ENCODE data around the gene DLAT.
"Not testable (repeated sequence)": the region's sequence is repeated elsewhere in the genome, so short reads cannot be mapped to it uniquely, and the experiment has no call there.

Gene DLAT

DNA sequence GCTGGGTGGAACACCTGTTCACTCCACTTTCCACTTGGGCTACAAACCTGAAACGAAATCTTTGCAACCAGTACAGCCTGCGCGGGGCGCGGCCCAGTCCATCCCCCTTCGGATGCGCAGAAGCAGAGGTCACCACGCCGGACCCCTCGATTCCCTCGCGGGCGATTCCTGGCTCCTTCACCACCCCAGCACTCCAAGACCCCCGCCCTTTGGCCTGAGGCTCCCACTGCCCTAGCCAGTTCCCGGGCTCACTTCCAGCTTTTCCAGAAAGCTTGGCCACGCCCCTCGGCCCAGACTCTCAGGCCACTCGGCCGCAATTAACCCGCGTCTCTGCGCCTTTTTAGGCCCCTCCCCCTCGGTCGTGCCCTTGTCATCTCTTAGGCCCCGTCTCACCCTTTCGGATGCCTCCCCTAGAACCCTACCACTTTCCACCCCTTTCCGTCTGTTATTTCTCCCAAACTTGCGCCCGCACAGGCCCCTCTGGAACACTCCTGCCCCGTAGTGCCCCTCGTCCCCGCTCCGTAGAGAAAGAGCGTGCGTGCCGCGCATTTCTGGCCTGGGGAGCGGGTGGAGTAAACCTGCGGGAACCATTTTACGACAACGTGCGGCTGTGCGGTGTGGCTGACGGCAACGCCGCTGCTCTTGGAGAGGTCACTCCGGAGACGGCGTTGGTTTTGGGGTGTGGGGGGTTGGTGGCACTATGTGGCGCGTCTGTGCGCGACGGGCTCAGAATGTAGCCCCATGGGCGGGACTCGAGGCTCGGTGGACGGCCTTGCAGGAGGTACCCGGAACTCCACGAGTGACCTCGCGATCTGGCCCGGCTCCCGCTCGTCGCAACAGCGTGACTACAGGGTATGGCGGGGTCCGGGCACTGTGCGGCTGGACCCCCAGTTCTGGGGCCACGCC lies at the start of gene DLAT:
Gene DLAT, plus strand, starts transcription at position 636 of the 906 bp plus-strand sequence. Its CDS starts 65 bp downstream, at position 701.
- DNase-seq: peak; percentile 93

DNA sequence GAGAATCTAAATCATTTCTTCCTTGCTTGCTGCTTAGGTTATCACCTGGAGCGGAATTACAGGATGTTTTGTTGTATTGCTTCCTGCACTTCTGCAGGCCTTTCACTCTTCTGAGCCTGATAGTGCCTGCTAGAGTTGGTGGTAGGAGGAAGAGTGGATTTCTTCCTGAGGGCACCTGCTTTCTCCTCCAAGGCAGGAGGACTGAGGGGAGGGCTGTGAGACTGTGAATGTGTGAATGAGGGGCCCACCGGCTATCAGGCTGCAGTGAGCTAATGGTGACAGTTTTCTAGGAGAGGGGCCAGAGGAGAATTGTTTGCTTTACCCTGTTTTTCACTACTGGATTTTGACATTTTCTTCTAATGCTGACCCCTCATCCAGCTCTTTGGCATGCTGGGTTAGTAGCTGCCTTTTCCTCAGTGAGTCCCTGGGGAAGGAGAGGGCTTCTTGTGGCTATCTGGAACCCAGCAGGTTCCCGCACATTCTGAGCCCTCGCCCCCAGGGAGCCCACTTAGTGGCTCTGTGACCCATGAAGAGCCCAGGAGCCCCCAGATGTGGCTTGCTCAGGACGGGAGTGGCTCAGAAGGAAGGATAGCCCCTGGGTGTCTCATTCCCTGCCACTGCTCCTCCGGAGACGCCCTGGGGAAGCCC lies 49.0 kb upstream of the DLAT start:
- DNase-seq: no peak

DNA sequence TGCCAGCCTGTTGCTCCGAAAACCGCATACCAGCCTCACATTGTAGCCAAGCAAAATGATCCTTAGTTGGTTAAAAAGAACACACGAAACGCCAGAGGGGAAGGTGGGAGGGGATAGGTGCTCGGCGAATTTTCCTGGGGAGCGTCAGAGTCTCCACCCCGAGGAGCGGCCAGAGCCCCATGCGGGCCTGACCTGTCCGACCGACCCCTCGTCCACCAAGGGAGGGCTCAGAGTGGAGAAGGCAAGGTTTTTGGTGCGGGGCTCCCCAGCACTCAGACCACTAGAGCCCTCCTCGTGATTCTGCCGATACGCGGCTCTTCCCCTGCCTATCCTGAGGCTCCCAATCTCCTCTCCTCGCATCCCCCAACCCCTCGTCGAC lies 48.5 kb upstream of the DLAT start:
- DNase-seq: no peak

DNA sequence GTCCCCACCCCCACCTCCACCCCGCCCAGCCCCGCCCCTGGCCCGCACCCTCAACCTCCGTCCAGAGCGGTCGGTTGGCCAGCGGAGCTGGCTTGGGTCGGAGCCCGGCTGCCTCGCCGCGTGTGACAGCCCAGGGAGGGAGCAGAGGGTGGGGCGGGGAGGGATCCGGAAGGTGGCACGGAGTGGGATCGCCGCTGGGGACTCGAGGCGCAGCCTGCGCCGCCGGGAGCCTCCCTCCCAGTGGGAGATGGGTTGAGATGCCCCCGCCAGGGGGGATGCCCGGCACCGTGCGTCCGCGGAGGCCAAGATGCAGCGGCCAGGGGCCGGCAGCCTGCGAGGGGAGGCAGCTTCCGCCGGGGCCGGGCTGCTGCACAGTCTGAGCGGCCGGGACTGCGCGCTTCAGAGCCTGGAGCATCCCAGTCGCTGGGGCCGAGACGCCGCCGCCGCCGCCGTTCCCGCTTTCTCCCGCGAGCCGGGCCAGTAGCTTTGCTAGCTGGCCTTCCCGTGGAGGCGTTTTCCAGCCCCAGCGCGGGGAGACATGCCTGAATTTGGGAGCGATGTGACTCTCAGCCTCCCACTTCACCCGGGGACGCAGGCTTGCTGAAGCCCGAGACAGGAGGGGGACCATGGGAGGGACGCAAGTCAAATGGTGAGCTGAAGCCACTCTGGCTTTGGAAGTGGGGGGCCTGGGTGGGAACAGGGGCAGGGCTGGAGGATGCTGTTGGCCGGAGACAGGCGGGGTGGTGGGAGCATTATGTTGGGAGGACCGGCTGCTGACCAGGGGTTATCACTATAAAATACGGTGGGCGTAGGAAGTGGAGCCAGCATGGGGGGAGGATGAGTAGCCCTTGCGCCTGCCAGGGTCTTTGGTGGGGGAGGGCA lies 47.8 kb upstream of the DLAT start:
- peak; percentile 66 for DNase-seq

DNA sequence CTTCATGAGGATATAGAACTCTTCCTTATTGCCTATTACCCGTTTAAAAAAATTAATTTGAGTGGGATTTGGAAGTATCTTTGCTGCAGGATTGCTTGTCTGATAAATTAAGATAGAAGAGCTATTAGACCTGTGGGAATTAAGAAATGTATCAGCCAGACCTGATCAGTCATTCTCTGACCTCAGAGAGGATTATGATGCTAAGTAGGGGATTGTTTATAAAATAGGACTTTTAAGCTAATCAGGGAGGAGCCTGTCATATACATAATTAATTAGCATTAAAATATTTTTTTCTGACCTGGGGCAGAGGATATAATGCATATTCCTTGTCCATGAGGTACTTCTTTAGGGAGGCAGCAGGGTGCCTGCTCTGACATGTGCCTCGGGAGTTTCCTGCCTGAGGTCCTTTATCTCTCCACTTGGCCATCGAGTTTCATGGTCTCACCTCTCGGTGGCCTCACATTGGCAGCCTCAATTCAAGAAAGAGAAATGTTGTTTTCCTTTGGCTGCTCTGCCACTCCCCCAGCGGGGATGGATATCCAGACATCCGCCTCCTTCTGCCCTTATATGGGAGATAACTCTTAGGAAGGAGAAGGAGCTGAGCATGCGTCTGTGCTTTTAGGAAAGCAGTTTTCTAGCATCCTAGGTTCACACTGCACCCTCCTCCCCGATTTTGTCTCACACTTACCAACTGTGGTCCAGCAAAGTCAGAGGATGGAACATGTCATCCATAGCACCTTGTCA lies 47.0 kb upstream of the DLAT start:
- no peak for DNase-seq

DNA sequence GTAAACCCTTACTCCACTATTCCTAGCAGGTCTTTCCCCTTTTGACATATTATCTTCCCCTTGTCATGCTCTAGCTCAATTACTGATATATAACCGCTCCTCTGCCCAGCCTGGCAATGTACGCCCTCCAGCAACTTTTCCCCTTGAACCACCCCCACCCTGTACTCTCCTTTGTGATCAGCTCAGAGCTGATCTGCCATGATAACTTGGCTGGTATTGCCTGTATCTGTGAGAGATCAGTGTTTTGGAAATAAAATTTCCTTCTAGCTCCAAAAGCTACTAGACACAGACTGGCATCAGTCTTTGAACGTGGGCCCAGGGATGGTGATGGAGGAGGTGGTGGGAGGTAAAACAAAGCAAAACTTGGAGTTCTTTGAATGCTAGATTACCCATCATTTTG lies 45.1 kb upstream of the DLAT start:
- DNase-seq: no peak

DNA sequence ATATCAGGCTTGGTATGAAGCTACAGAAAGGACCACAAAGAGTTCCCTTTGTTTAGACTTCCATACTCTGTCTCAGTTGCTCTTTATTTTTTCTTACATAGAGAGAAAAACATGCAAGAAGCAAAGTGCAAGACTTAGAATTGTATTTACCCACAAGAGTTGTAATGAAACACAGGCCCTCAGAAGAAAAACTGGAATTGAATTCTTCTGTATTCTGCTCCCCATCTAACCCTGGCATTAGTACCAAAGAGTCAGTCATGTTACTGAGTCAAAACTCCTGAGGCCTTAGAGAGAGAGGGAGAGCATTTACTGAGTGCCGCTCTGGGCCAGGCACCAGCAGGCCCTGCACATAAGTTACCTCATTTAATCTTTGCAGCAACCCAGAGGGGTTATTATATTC lies 43.9 kb upstream of the DLAT start:
- no peak for DNase-seq

DNA sequence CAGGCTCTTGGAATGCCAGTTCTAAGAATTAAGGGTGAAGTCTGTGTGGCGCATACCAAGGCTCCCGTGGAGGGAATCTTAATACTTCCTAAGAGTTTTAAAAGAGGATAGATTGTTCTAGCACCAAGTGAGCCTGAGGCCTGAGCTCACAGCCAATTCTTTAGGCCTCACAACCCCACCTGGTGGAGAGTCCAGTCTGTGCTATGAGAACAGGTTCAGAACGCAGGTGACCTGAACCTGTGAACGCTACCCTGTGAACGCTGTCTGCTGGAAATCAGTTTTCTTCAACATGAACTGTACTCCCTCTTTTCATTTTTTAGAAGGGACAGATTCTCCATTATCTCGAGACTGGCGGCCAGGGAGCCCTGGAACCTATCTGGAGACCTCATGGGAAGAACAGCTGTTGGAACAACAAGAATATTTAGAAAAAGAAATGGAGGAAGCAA lies 43.2 kb upstream of the DLAT start:
- peak; percentile 79 for DNase-seq

DNA sequence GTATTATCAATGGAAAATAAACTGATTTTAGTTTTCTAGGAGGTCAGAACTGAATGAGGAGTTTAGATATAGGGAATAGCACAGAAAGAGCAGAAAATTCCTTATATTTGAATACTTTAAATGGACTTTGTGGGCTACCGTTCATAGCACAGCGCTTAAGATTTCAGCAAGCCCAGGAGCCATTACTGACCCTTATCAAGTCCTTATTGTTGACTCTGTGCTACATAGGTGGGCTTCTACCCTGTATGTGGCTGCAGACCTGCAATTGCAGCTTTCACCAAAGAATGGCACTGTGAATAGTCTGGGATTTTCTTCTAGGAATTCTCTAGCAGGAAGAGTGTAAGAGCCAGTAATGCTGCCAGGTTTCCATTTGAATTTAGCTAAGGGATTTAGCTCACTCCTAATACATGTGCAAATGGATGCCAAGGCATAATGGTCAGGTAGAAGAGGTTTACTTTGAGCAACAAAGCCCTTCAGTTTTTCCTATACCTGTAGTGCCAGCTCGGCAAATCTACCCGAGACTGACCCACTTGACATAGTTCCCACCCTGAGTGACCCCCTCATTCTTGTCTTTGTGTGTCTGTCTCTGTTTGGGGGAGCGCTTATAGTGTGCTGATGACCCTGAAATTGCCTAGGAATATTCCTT lies 42.5 kb upstream of the DLAT start:
- no peak for DNase-seq

DNA sequence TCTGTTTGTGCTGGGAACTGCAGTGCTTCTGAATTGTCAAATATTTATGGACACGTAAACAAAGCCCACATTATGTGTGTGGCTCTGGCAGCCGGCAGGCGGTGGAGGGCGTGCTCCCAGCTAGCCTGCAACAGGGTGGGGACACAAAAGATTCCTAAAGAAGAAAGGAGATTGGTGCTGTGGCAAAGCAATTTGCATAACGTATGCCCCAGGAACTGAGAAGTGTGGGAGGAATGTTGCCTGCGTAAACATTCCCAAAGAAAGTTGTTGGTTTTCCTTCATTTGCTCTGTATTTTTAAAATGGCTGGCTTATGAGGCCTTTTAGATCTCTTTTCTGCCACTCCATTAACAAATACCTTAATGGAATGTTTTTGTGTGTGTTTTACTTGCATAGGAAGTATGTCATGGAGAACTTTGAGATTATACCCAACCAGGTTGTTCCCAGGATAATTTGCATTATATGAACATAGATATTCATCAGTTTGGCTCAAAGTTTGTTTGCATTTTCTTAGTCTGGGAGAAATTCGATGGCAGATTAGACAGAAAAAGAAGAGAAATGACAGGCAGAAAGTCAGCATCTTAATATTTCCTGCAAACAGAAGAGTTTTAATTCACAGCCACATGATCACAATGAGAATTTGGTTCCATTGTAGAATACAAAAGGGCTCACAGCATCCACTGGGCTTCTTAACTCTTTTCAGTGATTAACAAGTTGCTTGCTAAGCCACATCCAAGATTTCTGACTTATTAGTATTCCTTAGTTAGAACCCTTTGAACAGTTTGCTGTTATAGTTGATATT lies 41.8 kb upstream of the DLAT start:
- no peak for DNase-seq

DNA sequence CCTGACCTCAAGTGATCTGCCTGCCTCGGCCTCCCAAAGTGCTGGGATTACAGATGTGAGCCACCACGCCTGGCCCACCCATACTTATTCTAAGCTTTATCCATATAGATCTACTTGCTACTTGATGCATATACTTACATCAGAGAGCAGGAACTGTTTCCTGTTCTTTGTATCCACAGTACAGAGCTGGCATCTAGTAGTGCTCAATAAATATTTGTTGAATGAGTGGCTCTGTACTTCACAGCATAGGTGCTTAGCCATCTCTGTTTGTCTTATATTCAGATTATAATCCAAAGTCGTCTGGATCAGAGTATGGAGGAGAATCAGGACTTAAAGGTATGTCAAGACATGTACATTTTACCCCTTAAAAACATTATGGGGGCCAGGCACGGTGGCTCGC lies 38.6 kb upstream of the DLAT start:
- DNase-seq: no peak

DNA sequence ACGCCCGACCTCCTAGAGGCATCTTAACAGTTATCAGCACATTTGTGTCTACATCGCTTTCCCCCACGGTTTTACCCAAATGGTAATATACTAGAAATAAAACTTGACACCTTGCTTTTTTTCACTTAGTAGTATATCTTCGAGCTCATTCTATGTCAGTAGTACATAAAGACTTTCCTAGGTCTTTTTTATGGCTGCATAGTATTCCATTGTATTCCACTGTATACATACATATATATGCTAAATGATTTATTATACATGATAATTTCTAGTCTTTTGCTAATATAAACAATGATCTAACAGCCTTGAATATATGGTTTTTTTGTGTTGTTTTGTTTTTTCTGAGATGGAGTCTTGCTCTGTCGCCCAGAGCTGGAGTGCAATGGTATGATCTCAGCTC lies 34.8 kb upstream of the DLAT start:
- DNase-seq: no peak

DNA sequence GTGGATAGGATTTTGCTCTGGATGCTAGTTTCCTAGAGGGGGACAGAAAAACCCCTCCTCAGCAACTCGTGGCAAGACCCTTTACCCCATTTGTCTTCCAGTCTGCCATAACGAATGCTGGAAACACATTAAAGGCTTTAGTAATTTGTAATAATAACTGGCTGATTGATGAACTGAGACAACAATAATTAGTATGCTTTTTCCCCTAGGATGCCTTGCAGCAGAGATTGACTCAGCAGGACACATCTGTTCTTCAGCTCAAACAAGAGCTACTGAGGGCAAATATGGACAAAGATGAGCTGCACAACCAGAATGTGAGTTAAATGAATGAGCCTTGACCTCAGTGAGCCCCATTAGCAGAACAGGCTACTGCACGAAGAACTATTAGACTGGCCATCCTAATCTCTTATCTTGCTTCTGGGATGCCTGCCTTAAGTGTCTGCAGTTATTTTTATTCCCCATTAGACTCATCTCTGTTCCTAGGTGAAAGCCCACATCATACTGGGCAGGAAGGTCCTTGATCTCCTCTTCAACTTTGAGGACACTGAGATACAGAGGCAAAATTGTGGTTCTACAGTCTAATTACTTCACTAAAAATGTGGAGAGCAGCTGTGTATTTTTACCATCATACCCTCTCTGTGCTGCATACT lies 32.9 kb upstream of the DLAT start:
- DNase-seq: no peak

DNA sequence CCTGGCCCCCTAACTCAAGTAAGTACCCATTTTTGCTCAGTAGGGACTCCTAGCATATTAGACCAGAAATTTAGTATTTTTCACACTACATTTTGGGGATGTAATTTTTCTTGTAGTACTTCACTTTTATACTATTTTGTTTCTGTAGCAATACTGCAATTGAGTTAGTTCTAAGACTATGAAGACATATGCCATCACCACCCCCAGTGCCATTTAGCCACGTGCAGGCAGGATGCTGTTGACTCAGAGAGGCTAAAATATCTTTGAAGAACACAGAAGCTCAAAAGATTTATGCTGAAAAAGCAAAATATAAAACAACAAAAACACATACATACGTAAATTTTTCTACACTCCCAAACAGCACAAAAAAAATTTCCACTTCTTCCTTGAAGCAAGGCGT lies 29.1 kb upstream of the DLAT start:
- DNase-seq: no peak

DNA sequence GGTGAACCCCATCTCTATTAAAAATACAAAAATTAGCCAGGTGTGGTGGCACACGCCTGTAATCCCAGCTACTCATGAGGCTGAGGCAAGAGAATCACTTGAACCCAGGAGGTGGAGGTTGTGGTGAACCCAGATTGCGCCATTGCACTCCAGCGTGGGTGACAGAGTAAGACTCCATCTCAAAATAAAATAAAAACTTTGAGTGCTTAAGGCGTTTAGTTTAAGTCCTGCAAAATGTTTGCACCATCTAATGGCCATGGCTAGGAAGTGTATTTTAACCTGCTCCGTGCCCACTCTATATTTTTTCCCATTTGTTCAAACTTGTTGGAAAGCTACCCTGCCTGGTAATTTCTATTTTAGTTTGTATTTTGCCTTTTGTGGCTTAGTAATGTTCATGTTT lies 28.5 kb upstream of the DLAT start:
- DNase-seq: not testable (repeated sequence)

DNA sequence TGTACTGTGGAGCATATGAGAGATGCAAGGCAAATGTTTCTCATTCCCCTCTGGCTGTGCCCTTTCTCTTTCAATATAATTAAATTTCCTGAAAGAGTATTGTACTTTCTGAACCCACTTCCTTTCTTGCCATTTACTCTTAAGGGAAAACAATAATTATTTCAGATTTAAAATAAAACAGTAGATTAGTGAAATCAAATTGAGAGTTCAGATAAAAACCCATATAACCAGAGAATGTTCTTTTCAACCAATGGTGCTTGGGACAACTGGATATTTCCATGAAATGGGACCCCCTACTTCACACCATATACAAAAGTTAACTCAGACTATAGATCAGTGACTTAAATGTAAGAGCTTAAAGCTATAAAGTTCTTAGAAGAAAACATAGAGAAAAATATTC lies 26.1 kb upstream of the DLAT start:
- no peak for DNase-seq

DNA sequence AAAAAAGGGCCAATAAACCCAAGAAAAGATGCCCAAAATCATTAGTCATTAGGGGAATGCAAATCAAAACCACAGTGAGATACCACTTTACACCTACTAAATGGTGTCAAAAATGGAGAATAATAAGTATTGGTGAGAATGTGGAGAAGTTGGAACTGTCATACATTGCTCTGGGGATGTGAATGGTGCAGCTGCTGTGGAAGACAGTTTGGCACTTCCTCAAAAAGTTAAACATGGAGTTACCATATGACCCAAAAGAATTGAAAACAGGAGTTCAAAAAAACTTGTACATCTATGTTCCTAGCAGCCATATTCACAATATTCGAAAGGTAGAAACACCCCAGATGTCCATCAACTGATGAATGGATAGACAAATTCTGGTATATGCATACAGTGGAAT lies 24.5 kb upstream of the DLAT start:
- DNase-seq: no peak

DNA sequence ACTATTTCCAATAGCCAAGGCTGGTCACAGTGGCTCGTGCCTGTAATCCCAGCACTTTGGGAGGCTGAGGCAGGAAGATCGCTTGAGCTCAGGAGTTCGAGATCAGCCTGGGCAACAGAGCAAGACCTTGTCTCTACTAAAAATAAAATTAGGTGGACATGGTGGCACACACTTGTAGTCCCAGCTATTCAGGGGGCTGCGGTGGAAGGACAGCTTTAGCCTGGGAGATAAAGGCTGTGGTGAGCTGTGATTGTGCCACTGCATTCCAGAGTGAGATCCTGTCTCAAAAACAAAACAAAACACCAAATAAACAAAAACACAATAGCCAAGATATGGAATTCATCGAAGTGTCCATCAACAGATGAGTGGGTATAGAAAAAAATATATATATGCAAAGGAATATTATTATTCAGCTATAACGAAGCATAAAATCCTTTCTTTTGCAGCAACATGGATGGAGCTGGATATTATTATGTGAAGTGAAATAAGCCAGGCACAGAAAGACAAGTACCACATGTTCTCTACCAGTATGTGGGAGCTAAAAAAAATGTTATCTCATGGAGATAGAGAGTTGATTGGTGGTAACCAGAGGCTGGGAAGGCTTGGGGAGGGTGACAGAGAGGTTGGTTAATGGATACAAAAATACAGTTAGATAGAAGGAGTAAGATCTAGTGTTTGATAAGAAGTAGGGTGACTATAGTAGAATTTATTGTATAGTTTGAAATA lies 22.6 kb upstream of the DLAT start:
- no peak for DNase-seq

DNA sequence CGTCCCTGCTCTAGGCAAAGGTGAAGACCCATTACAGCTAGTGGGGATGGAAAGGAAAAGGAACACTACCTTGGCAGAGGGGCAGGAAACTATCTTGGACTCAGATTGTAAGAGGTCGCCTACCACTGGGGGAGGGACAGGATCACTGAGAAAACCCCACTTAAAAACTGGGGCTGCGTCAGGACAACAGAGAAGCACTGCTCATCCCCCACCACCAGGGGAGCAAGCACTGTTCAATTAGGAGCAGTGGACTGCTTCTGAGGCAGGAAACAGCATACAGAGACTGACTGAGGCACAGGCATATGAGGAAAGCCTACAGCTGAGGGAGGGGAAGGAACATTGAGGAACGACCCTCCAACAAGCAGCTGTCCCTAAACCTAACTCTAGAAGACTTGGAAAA lies 20.8 kb upstream of the DLAT start:
- DNase-seq: peak; percentile 65
